Measurements from ENCODE around the gene SNRPD2. TPM values are rescaled to one million over a fixed set of nuclear protein-coding genes. Genes with fewer than 3 reads are reported as not detected.

Gene SNRPD2
- total and polyA plus RNA-seq, 4 experiments from 2014 or later, result 380 to 1,238 (median 681) TPM

GRCh38 chr19:45638930-45639729 is 52.6 kb downstream of the SNRPD2 start, which contains the start of gene EML2:
Gene EML2, minus strand, starts transcription at chr19:45639397. Its CDS starts 21 bp downstream, at chr19:45639376.
- Histone ChIP-seq H3K36me3 (ENCODE audit: insufficient read depth, low read length) (no peaks in the 10 kb centered on the region), H3K27me3 (ENCODE audit: insufficient read depth, low read length) (no peaks in the 10 kb centered on the region), H3K27ac (ENCODE audit: low read depth, low read length) (peak within 1 kb of the TSS; percentile 69), H3K9me3 (ENCODE audit: control insufficient read depth in 1 of 2, low read length in 2 of 2) (no peaks in the 10 kb centered on the region), H3K4me1 (ENCODE audit: insufficient read depth, low read length) (peaks cover 51% of the 10 kb centered on the region), H3K4me3 (ENCODE audit: low read length in 2 of 2) (peak within 1 kb of the TSS; percentile 88 to 93)
- ChIA-PET CTCF (ENCODE audit: partially characterized antibody) (interaction anchor here (0.7 to 2.2 kb wide), 8 partner anchors 8 to 154 kb away, joined by 3 to 7 read pairs (median 4); no protein-coding TSS in a partner anchor), POLR2A (ENCODE audit: partially characterized antibody) (interaction anchor here (0.6 to 1.2 kb wide), 3 partner anchors 42 to 110 kb away, joined by 3 read pairs; no protein-coding TSS in a partner anchor)
- Mint-ChIP-seq H3K9me3 (no peaks in the 10 kb centered on the region), H3K27ac (peak within 1 kb of the TSS; percentile 90 to 95 (median 93)), H3K4me1 (peaks cover 23 to 50% (median 32%) of the 10 kb centered on the region in 4 donors), H3K4me3 (peak within 1 kb of the TSS; percentile 93 to 98 (median 95)), H3K36me3 (peaks cover 0 to 8% of the 10 kb centered on the region in 2 donors), H3K27me3 (no peaks in the 10 kb centered on the region)
- DNase-seq, result peak; percentile 33 to 57 (median 41)
- intact Hi-C loops (cut with micrococcal nuclease), result no loop called here

GRCh38 chr19:45637890-45638667 is 53.7 kb downstream of the SNRPD2 start:
- POLR2A ChIA-PET (ENCODE audit: partially characterized antibody), result interaction anchor here (1.3 kb wide), 1 partner anchor 17 kb away, joined by 3 read pairs; no protein-coding TSS in a partner anchor
- Histone ChIP-seq H3K27me3 (ENCODE audit: insufficient read depth, low read length) (no peaks in the 10 kb centered on the region), H3K4me1 (ENCODE audit: insufficient read depth, low read length) (peaks cover 43% of the 10 kb centered on the region)

More at GRCh38 chr19:45637890-45638667, 53.7 kb downstream of the SNRPD2 start:
- CTCF ChIA-PET (ENCODE audit: partially characterized antibody), result interaction anchor here (0.7 to 2.2 kb wide), 9 partner anchors 10 to 152 kb away, joined by 3 to 10 read pairs (median 4); no protein-coding TSS in a partner anchor
- H3K4me3 ChIP-seq (ENCODE audit: low read length in 2 of 2), result peak overlapping the region in 1 of 2 donors; percentile 93
- H3K4me3 Mint-ChIP-seq, result peak overlapping the region; percentile 43 to 98 (median 94)
- peak overlapping the region; percentile 69 for H3K27ac ChIP-seq (ENCODE audit: low read depth, low read length)
- H3K4me1 Mint-ChIP-seq, result peaks cover 20 to 42% (median 27%) of the 10 kb centered on the region in 4 donors
- H3K9me3 ChIP-seq (ENCODE audit: control insufficient read depth in 1 of 2, low read length in 2 of 2), result no peaks in the 10 kb centered on the region
- peak overlapping the region in 1 of 7 donors; percentile 24 for H3K27ac Mint-ChIP-seq
- no peak for DNase-seq
- peaks cover 0 to 10% of the 10 kb centered on the region in 2 donors for H3K36me3 Mint-ChIP-seq
- H3K9me3 Mint-ChIP-seq, result no peaks in the 10 kb centered on the region
- no peaks in the 10 kb centered on the region for H3K27me3 Mint-ChIP-seq
- H3K36me3 ChIP-seq (ENCODE audit: insufficient read depth, low read length), result no peaks in the 10 kb centered on the region
- intact Hi-C loops (cut with micrococcal nuclease), result no loop called here

Small RNA genes lying within 50 kb of the gene (microRNA-seq; reads per million reads assigned to microRNA genes)
- 126 reads per million, percentile 71 among the genes with 10 or more reads in this experiment for gene MIR330 (ENCODE audit: borderline microRNAs expressed, borderline number of aligned reads, borderline replicate concordance)
- gene MIR642A (ENCODE audit: borderline microRNAs expressed, borderline number of aligned reads, borderline replicate concordance), result not detected
- not detected for gene MIR642B (ENCODE audit: borderline microRNAs expressed, borderline number of aligned reads, borderline replicate concordance)

Other genes with a start within 250 kb of the SNRPD2 start
- 1 to 10 TPM; 4.2 to 4.7 TPM for gene FOSB, start 224.0 kb downstream of the SNRPD2 start, total RNA-seq
- 10 to 100 TPM; 12.5 to 17.1 TPM for gene FOSB, start 224.0 kb downstream of the SNRPD2 start, polyA plus RNA-seq
- gene RTN2, start 194.9 kb downstream of the SNRPD2 start, total RNA-seq, result 1 to 10 TPM in 1 of 2 experiments, under 1 TPM in 1; 0.14 to 1.1 TPM
- under 1 TPM in 1 of 2 donors, not detected in 1; 0.48 TPM for gene RTN2, start 194.9 kb downstream of the SNRPD2 start, polyA plus RNA-seq
- 1 to 10 TPM; 5.8 to 7.9 TPM for gene PPM1N, start 193.5 kb downstream of the SNRPD2 start, total RNA-seq
- gene PPM1N, start 193.5 kb downstream of the SNRPD2 start, polyA plus RNA-seq, result 1 to 10 TPM; 3.7 to 4.0 TPM
- gene VASP, start 184.5 kb downstream of the SNRPD2 start, total RNA-seq, result 10 to 100 TPM; 89.8 to 92.8 TPM
- 10 to 100 TPM; 49.1 to 53.4 TPM for gene VASP, start 184.5 kb downstream of the SNRPD2 start, polyA plus RNA-seq
- 10 to 100 TPM in 1 of 2 experiments, 1 to 10 TPM in 1; 9.9 to 10.8 TPM for gene OPA3, start 107.2 kb downstream of the SNRPD2 start, total RNA-seq
- 10 to 100 TPM in 1 of 2 donors, 1 to 10 TPM in 1; 4.4 to 12.9 TPM for gene OPA3, start 107.2 kb downstream of the SNRPD2 start, polyA plus RNA-seq
- gene GPR4, start 89.7 kb downstream of the SNRPD2 start, total RNA-seq, result not detected
- not detected for gene GPR4, start 89.7 kb downstream of the SNRPD2 start, polyA plus RNA-seq
- 10 to 100 TPM; 76.7 to 78.0 TPM for gene EML2, start 52.6 kb downstream of the SNRPD2 start, total RNA-seq
- 10 to 100 TPM; 11.0 to 20.8 TPM for gene EML2, start 52.6 kb downstream of the SNRPD2 start, polyA plus RNA-seq
- 1 to 10 TPM; 6.1 to 6.4 TPM for gene GIPR, start 23.7 kb downstream of the SNRPD2 start, total RNA-seq
- under 1 TPM in 1 of 2 donors, not detected in 1; 0.12 TPM for gene GIPR, start 23.7 kb downstream of the SNRPD2 start, polyA plus RNA-seq
- gene QPCTL, start 713 bp upstream of the SNRPD2 start, total RNA-seq, result 10 to 100 TPM; 10.8 to 11.4 TPM
- 1 to 10 TPM in 1 of 2 donors, under 1 TPM in 1; 0.94 to 1.5 TPM for gene QPCTL, start 713 bp upstream of the SNRPD2 start, polyA plus RNA-seq
- 10 to 100 TPM; 33.1 to 37.3 TPM for gene FBXO46, start 38.9 kb upstream of the SNRPD2 start, total RNA-seq
- 10 to 100 TPM in 1 of 2 donors, 1 to 10 TPM in 1; 3.7 to 17.2 TPM for gene FBXO46, start 38.9 kb upstream of the SNRPD2 start, polyA plus RNA-seq
- gene MEIOSIN, start 41.5 kb upstream of the SNRPD2 start, total RNA-seq, result not detected
- gene MEIOSIN, start 41.5 kb upstream of the SNRPD2 start, polyA plus RNA-seq, result not detected
- gene SIX5, start 77.3 kb upstream of the SNRPD2 start, total RNA-seq, result 1 to 10 TPM; 1.5 to 1.7 TPM
- gene SIX5, start 77.3 kb upstream of the SNRPD2 start, polyA plus RNA-seq, result under 1 TPM in 1 of 2 donors, not detected in 1; 0.08 TPM
- gene DMPK, start 90.5 kb upstream of the SNRPD2 start, total RNA-seq, result 10 to 100 TPM; 30.8 to 32.9 TPM
- 1 to 10 TPM in 1 of 2 donors, not detected in 1; 1.3 TPM for gene DMPK, start 90.5 kb upstream of the SNRPD2 start, polyA plus RNA-seq
- 10 to 100 TPM; 49.3 to 52.6 TPM for gene DMWD, start 100.9 kb upstream of the SNRPD2 start, total RNA-seq
- 10 to 100 TPM in 1 of 2 donors, 1 to 10 TPM in 1; 6.9 to 11.7 TPM for gene DMWD, start 100.9 kb upstream of the SNRPD2 start, polyA plus RNA-seq
- under 1 TPM; 0.29 to 0.39 TPM for gene RSPH6A, start 123.4 kb upstream of the SNRPD2 start, total RNA-seq
- gene RSPH6A, start 123.4 kb upstream of the SNRPD2 start, polyA plus RNA-seq, result not detected
- gene SYMPK, start 171.2 kb upstream of the SNRPD2 start, total RNA-seq, result 10 to 100 TPM; 93.9 to 98.2 TPM
- 10 to 100 TPM in 1 of 2 donors, 1 to 10 TPM in 1; 6.0 to 17.5 TPM for gene SYMPK, start 171.2 kb upstream of the SNRPD2 start, polyA plus RNA-seq
- not detected for gene FOXA3, start 172.4 kb upstream of the SNRPD2 start, total RNA-seq
- gene FOXA3, start 172.4 kb upstream of the SNRPD2 start, polyA plus RNA-seq, result not detected
- gene IRF2BP1, start 194.2 kb upstream of the SNRPD2 start, total RNA-seq, result 10 to 100 TPM; 33.7 to 35.8 TPM
- 1 to 10 TPM; 2.4 to 8.2 TPM for gene IRF2BP1, start 194.2 kb upstream of the SNRPD2 start, polyA plus RNA-seq
- gene MYPOP, start 210.7 kb upstream of the SNRPD2 start, total RNA-seq, result 10 to 100 TPM; 12.9 to 15.1 TPM
- gene MYPOP, start 210.7 kb upstream of the SNRPD2 start, polyA plus RNA-seq, result under 1 TPM; 0.10 to 0.87 TPM
- not detected for gene NANOS2, start 222.8 kb upstream of the SNRPD2 start, total RNA-seq
- gene NANOS2, start 222.8 kb upstream of the SNRPD2 start, polyA plus RNA-seq, result not detected